ENCODE results near the gene CBLIF. TPM values are rescaled to one million over a fixed set of nuclear protein-coding genes. Genes with fewer than 3 reads are reported as not detected.

The CBLIF gene
- total RNA-seq, 3 donors from 2014 or later (not counting 1 experiment from before 2014, with no cell fraction given), result not detected

- H3K27me3 Mint-ChIP-seq (ENCODE audit: low read depth in 2 of 2), result no peaks in the 10 kb centered on the region
- DNase-seq, result no peak
- WGBS (ENCODE audit: insufficient coverage), result 92% methylated on average over 2 of the region's 2 CpGs
- H3K4me1 Mint-ChIP-seq, result peaks cover 0 to 7% of the 10 kb centered on the region in 2 donors
- Histone ChIP-seq H3K9me3 (ENCODE audit: control insufficient read depth, insufficient read depth, low read length) (no peaks in the 10 kb centered on the region), H3K4me3 (ENCODE audit: low read length) (no peak overlapping the region), H3K4me1 (ENCODE audit: control insufficient read depth, insufficient read depth, low read length) (no peaks in the 10 kb centered on the region), H3K36me3 (ENCODE audit: control insufficient read depth, insufficient read depth, low read length) (peaks cover 15% of the 10 kb centered on the region), H3K27me3 (ENCODE audit: control insufficient read depth, insufficient read depth, low read length) (no peaks in the 10 kb centered on the region), H3K27ac (ENCODE audit: low read length) (no peak overlapping the region)
- H3K27ac Mint-ChIP-seq, result no peak overlapping the region
- TF ChIP-seq CTCF (IDR thresholded peaks at IDR 0.05), result no peak
- no peak overlapping the region for H3K4me3 Mint-ChIP-seq
- intact Hi-C loops (cut with micrococcal nuclease), result loop anchor here (10.0 kb wide), 1 partner anchor 246 kb away; no protein-coding TSS in a partner anchor
- H3K36me3 Mint-ChIP-seq, result peaks cover 14% of the 10 kb centered on the region
- ATAC-seq, result no peak
- H3K9me3 Mint-ChIP-seq, result no peaks in the 10 kb centered on the region
Measured at GRCh38 chr11:59801160-59801706, 44.1 kb downstream of the CBLIF start.

- Mint-ChIP-seq H3K4me1 (peaks cover 0 to 7% of the 10 kb centered on the region in 2 donors), H3K36me3 (peaks cover 19% of the 10 kb centered on the region), H3K4me3 (no peak overlapping the region), H3K27me3 (ENCODE audit: low read depth in 2 of 2) (no peaks in the 10 kb centered on the region), H3K9me3 (no peaks in the 10 kb centered on the region), H3K27ac (no peak overlapping the region)
- DNase-seq, result no peak
- peaks cover 10% of the 10 kb centered on the region for H3K36me3 ChIP-seq (ENCODE audit: control insufficient read depth, insufficient read depth, low read length)
- H3K4me3 ChIP-seq (ENCODE audit: low read length), result no peak overlapping the region
- ATAC-seq, result no peak
- TF ChIP-seq CTCF (IDR thresholded peaks at IDR 0.05), result no peak
- H3K9me3 ChIP-seq (ENCODE audit: control insufficient read depth, insufficient read depth, low read length), result no peaks in the 10 kb centered on the region
- 97% methylated on average over 6 of the region's 7 CpGs for WGBS (ENCODE audit: insufficient coverage)
- no peaks in the 10 kb centered on the region for H3K27me3 ChIP-seq (ENCODE audit: control insufficient read depth, insufficient read depth, low read length)
- no peaks in the 10 kb centered on the region for H3K4me1 ChIP-seq (ENCODE audit: control insufficient read depth, insufficient read depth, low read length)
- intact Hi-C loops (cut with micrococcal nuclease), result loop anchor here (10.0 kb wide), 1 partner anchor 246 kb away; no protein-coding TSS in a partner anchor
- no peak overlapping the region for H3K27ac ChIP-seq (ENCODE audit: low read length)
Measured at GRCh38 chr11:59800390-59801025, 44.8 kb downstream of the CBLIF start.

DNA sequence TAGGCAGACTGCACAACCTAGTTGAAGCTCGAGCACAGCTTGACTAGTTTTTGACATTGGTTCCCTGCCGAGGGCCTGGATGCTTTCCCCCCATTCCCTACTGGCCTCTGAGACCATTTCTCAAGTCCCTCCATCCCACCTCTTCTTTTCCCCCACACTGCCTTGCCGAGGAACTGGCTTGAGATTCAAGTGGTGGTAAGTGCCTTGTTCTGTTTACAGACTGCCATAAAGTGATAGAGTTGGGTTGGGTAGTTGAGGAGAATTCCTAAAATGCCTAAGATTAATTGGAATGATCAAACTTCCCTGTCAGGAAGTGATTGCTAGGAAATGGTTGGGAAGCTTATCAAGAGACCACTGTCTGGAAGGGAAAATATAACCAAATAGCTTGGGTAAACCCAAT is 50.9 kb downstream of the CBLIF start:
- H3K4me3 Mint-ChIP-seq, result no peak overlapping the region
- ATAC-seq (no peak), DNase-seq (no peak)
- Histone ChIP-seq H3K9me3 (ENCODE audit: control insufficient read depth, insufficient read depth, low read length) (no peaks in the 10 kb centered on the region), H3K4me1 (ENCODE audit: control insufficient read depth, insufficient read depth, low read length) (no peaks in the 10 kb centered on the region), H3K27me3 (ENCODE audit: control insufficient read depth, insufficient read depth, low read length) (no peaks in the 10 kb centered on the region), H3K36me3 (ENCODE audit: control insufficient read depth, insufficient read depth, low read length) (peaks cover 35% of the 10 kb centered on the region), H3K27ac (ENCODE audit: low read length) (no peak overlapping the region), H3K4me3 (ENCODE audit: low read length) (no peak overlapping the region)
- TF ChIP-seq CTCF (IDR thresholded peaks at IDR 0.05), result no peak
- H3K27ac Mint-ChIP-seq, result no peak overlapping the region
- intact Hi-C loops (cut with micrococcal nuclease), result no loop called here
- no peaks in the 10 kb centered on the region for H3K4me1 Mint-ChIP-seq
- no peaks in the 10 kb centered on the region for H3K9me3 Mint-ChIP-seq
- WGBS (ENCODE audit: insufficient coverage), result 85% methylated on average over 2 of the region's 3 CpGs
- H3K36me3 Mint-ChIP-seq, result peaks cover 47% of the 10 kb centered on the region
- no peaks in the 10 kb centered on the region for H3K27me3 Mint-ChIP-seq (ENCODE audit: low read depth in 2 of 2)

Measured in natural killer cell (primary cell).